Midbrain (tissue), 1 donor: ENCODE data around the gene SNW1.
"Not testable (repeated sequence)": the region's sequence is repeated elsewhere in the genome, so short reads cannot be mapped to it uniquely, and the experiment has no call there.

Experiments used
- DNase-seq: peaks from one replicate; lab custom pipeline; 2025; lab: John Stamatoyannopoulos, UW

SNW1 gene

GRCh38 chr14:77760381-77761204 is at the start of gene SNW1:
TSS of gene SNW1 (minus strand) at chr14:77761156. CDS start at chr14:77761127, 29 bp downstream.
- peak; percentile 49 for DNase-seq

GRCh38 chr14:77809011-77809410 is 48.1 kb upstream of the SNW1 start:
- no peak for DNase-seq

GRCh38 chr14:77808250-77808649 is 47.3 kb upstream of the SNW1 start:
- DNase-seq, result no peak

- DNase-seq, result no peak
Observed at GRCh38 chr14:77805706-77806105, 44.8 kb upstream of the SNW1 start.

- DNase-seq, result no peak
Observed at GRCh38 chr14:77804592-77804991, 43.6 kb upstream of the SNW1 start.

GRCh38 chr14:77800814-77801213 is 39.9 kb upstream of the SNW1 start:
- DNase-seq, result no peak

- peak; percentile 91 for DNase-seq
Observed at GRCh38 chr14:77799863-77800730, 39.1 kb upstream of the SNW1 start, which contains the start of gene ADCK1. TSS of gene ADCK1 (plus strand) at chr14:77800109. CDS start at chr14:77818979, 18,870 bp downstream.

- not testable (repeated sequence) for DNase-seq
Observed at GRCh38 chr14:77799456-77799855, 38.5 kb upstream of the SNW1 start.

GRCh38 chr14:77794357-77794756 is 33.4 kb upstream of the SNW1 start:
- DNase-seq, result no peak

GRCh38 chr14:77793255-77793654 is 32.3 kb upstream of the SNW1 start:
- not testable (repeated sequence) for DNase-seq

- no peak for DNase-seq
Observed at GRCh38 chr14:77791225-77791600, 30.3 kb upstream of the SNW1 start.

- DNase-seq, result no peak
Observed at GRCh38 chr14:77790566-77791224, 29.7 kb upstream of the SNW1 start.

- no peak for DNase-seq
Observed at GRCh38 chr14:77786148-77786547, 25.2 kb upstream of the SNW1 start.

- no peak for DNase-seq
Observed at GRCh38 chr14:77782202-77782601, 21.2 kb upstream of the SNW1 start.

- DNase-seq, result not testable (repeated sequence)
Observed at GRCh38 chr14:77773966-77774365, 13.0 kb upstream of the SNW1 start.

- DNase-seq, result not testable (repeated sequence)
Observed at GRCh38 chr14:77768442-77769069, 7.6 kb upstream of the SNW1 start.

GRCh38 chr14:77763978-77764377 is 3.0 kb upstream of the SNW1 start:
- no peak for DNase-seq

GRCh38 chr14:77763316-77763715 is 2.4 kb upstream of the SNW1 start:
- DNase-seq, result no peak

- peak; percentile 98 for DNase-seq
Observed at GRCh38 chr14:77761205-77761931, 412 bp upstream of the SNW1 start.

- no peak for DNase-seq
Observed at GRCh38 chr14:77752799-77753516, 8.0 kb downstream of the SNW1 start.
